Liver (tissue), 2 donors: Measurements from ENCODE around the gene SCLY.

Source experiments
- TAF1 ChIP-seq: conservative IDR thresholded peaks from 2 replicates; pipeline ENCODE4 v1.6.1; 2016; ENCODE audit warnings: antibody characterized with exemption, mild to moderate bottlenecking
- TF ChIP-seq, protein P1 (sequence below): IDR thresholded peaks from 2 replicates; pipeline ENCODE4 v1.6.1; 2016; ENCODE audit warnings: antibody characterized with exemption
- donor health status: healthy.

DNA sequence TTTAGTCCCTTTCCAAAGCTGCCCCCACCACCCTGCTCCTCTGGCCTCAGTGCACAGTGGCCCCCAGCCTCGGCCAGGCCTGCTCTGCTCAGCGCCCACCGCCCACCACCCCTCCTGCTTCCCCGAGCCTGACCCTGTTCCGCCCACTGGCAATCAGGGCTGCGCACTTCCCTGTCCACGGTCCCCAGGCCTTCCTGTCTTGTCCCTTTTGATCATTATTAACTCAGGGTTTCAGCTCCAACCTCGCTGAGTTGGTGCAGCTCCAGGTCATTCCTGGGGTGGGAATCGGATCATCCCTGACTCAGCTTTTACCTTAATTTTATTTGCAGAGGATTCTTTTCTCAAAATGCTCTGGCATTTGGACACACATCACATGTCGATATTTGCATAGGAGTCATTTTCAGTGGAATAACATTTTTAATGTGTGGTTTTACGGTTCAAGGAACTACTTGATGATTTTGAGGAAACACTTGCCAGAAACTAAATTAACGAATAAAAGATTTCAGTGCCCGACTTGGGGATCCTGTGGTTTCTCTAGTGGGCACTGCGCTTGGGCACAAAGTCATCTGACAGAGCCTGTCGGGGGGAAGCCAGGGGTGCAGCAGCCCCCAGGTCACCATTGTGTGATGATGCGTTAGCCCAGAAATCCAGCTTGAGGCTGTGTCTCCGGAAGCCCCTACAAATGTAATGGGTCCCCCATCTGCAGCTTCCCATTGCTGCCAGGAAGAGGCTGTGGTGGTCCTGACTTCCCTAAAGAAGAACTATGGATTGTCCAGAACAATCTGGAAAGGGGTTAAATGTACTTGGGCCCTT is 38.3 kb downstream of the SCLY start:
- no peak for TF ChIP-seq TAF1
- TF ChIP-seq, protein P1, sequence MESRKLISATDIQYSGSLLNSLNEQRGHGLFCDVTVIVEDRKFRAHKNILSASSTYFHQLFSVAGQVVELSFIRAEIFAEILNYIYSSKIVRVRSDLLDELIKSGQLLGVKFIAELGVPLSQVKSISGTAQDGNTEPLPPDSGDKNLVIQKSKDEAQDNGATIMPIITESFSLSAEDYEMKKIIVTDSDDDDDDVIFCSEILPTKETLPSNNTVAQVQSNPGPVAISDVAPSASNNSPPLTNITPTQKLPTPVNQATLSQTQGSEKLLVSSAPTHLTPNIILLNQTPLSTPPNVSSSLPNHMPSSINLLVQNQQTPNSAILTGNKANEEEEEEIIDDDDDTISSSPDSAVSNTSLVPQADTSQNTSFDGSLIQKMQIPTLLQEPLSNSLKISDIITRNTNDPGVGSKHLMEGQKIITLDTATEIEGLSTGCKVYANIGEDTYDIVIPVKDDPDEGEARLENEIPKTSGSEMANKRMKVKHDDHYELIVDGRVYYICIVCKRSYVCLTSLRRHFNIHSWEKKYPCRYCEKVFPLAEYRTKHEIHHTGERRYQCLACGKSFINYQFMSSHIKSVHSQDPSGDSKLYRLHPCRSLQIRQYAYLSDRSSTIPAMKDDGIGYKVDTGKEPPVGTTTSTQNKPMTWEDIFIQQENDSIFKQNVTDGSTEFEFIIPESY, result no peak
